ENCODE results near the gene RAB15. TPM values are rescaled to one million over a fixed set of nuclear protein-coding genes. Genes with fewer than 3 reads are reported as not detected.

RAB15 gene
- total and polyA plus RNA-seq, 9 of the 15 experiments (the other 6 are each of a cell fraction or from before 2014, with no cell fraction given) = 0.09 to 0.30 (median 0.16) TPM; not detected in 2

DNA sequence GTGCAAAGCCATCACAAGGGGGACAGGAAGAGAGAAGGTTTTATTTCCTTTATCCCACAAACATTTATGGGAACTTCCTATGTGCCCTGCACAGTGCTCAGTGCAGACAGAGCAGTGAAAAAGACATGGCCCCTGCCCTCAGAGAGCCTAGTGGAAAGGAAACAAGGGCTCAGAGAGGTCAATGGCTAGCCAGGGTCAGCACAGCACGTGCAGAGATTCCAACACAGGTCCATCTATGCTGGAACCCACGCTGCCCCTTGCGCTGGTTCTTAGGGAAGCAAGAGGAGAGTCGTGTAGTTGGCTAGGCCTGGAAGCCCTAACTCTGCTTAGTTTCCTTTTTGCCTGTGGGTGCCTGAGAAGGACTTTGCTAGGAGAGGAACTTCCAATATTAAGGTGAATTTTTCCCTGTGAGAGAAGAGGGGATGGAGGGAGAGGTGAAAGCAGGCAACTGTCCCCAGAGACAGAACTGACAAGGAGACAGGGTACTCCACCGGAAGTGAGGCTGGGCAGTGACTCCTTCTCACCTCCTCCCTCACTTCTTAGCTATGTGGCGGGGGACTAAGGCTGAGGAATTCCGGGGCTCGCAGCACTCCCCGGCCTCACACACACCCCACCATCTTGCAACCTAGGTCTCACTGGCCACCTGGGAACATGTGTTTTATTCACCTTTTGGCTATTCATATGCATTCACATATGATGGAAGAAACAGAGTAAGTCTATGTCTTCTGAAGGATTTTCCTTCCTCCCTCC, 17.5 kb downstream of the RAB15 start:
- Histone ChIP-seq H3K9ac (ENCODE audit: insufficient read depth in 1 of 2, low read depth in 2 of 2, low read length in 2 of 2) (no peak overlapping the region), H3K27me3 (ENCODE audit: control insufficient read depth in 2 of 2, insufficient read depth in 2 of 2, low read length in 2 of 2) (peaks cover 0 to 5% of the 10 kb centered on the region in 2 experiments; a peak in 1 of 5 replicates), H3K4me2 (ENCODE audit: insufficient read depth, low read length) (no peak overlapping the region), H4K20me1 (replicated peaks; ENCODE audit: control insufficient read depth, insufficient read depth, low read length) (no peaks in the 10 kb centered on the region), H3K79me2 (ENCODE audit: control insufficient read depth, insufficient read depth, low read length) (no peaks in the 10 kb centered on the region), H3K9me1 (ENCODE audit: control insufficient read depth, insufficient read depth, low read length) (no peaks in the 10 kb centered on the region), H3K4me1 (replicated peaks in 1 of 2; ENCODE audit: control insufficient read depth in 2 of 2, insufficient read depth in 2 of 2, low read length in 2 of 2) (peaks cover 0 to 3% of the 10 kb centered on the region in 2 experiments; a peak in 2 of 5 replicates), H3K27ac (ENCODE audit: extremely low read depth, low read depth, low read length) (no peak overlapping the region), H3K9me3 (replicated peaks; ENCODE audit: control insufficient read depth, insufficient read depth, low read depth, low read length) (no peaks in the 10 kb centered on the region), H3K36me3 (ENCODE audit: control insufficient read depth, insufficient read depth, low read length) (no peaks in the 10 kb centered on the region), H3K4me3 (no peak overlapping the region), H2AFZ (ENCODE audit: low read depth, low read length) (no peak overlapping the region)
- ChIA-PET POLR2A (no interaction called here), CTCF (ENCODE audit: low intra/inter-chr PET ratio) (no interaction called here)
- intact Hi-C loops (cut with micrococcal nuclease) = no loop called here
- no peak for DNase-seq (ENCODE audit: extremely low read depth in 1 of 4, low spot score in 3 of 4)
- no peak for TF ChIP-seq HIVEP1 (CRISPR knock-in tag; IDR thresholded peaks at IDR 0.05)
- no peak for TF ChIP-seq ZNF239 (CRISPR knock-in tag; IDR thresholded peaks at IDR 0.05)
- TF ChIP-seq, protein P1, sequence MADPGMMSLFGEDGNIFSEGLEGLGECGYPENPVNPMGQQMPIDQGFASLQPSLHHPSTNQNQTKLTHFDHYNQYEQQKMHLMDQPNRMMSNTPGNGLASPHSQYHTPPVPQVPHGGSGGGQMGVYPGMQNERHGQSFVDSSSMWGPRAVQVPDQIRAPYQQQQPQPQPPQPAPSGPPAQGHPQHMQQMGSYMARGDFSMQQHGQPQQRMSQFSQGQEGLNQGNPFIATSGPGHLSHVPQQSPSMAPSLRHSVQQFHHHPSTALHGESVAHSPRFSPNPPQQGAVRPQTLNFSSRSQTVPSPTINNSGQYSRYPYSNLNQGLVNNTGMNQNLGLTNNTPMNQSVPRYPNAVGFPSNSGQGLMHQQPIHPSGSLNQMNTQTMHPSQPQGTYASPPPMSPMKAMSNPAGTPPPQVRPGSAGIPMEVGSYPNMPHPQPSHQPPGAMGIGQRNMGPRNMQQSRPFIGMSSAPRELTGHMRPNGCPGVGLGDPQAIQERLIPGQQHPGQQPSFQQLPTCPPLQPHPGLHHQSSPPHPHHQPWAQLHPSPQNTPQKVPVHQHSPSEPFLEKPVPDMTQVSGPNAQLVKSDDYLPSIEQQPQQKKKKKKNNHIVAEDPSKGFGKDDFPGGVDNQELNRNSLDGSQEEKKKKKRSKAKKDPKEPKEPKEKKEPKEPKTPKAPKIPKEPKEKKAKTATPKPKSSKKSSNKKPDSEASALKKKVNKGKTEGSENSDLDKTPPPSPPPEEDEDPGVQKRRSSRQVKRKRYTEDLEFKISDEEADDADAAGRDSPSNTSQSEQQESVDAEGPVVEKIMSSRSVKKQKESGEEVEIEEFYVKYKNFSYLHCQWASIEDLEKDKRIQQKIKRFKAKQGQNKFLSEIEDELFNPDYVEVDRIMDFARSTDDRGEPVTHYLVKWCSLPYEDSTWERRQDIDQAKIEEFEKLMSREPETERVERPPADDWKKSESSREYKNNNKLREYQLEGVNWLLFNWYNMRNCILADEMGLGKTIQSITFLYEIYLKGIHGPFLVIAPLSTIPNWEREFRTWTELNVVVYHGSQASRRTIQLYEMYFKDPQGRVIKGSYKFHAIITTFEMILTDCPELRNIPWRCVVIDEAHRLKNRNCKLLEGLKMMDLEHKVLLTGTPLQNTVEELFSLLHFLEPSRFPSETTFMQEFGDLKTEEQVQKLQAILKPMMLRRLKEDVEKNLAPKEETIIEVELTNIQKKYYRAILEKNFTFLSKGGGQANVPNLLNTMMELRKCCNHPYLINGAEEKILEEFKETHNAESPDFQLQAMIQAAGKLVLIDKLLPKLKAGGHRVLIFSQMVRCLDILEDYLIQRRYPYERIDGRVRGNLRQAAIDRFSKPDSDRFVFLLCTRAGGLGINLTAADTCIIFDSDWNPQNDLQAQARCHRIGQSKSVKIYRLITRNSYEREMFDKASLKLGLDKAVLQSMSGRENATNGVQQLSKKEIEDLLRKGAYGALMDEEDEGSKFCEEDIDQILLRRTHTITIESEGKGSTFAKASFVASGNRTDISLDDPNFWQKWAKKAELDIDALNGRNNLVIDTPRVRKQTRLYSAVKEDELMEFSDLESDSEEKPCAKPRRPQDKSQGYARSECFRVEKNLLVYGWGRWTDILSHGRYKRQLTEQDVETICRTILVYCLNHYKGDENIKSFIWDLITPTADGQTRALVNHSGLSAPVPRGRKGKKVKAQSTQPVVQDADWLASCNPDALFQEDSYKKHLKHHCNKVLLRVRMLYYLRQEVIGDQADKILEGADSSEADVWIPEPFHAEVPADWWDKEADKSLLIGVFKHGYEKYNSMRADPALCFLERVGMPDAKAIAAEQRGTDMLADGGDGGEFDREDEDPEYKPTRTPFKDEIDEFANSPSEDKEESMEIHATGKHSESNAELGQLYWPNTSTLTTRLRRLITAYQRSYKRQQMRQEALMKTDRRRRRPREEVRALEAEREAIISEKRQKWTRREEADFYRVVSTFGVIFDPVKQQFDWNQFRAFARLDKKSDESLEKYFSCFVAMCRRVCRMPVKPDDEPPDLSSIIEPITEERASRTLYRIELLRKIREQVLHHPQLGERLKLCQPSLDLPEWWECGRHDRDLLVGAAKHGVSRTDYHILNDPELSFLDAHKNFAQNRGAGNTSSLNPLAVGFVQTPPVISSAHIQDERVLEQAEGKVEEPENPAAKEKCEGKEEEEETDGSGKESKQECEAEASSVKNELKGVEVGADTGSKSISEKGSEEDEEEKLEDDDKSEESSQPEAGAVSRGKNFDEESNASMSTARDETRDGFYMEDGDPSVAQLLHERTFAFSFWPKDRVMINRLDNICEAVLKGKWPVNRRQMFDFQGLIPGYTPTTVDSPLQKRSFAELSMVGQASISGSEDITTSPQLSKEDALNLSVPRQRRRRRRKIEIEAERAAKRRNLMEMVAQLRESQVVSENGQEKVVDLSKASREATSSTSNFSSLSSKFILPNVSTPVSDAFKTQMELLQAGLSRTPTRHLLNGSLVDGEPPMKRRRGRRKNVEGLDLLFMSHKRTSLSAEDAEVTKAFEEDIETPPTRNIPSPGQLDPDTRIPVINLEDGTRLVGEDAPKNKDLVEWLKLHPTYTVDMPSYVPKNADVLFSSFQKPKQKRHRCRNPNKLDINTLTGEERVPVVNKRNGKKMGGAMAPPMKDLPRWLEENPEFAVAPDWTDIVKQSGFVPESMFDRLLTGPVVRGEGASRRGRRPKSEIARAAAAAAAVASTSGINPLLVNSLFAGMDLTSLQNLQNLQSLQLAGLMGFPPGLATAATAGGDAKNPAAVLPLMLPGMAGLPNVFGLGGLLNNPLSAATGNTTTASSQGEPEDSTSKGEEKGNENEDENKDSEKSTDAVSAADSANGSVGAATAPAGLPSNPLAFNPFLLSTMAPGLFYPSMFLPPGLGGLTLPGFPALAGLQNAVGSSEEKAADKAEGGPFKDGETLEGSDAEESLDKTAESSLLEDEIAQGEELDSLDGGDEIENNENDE (IDR thresholded peaks at IDR 0.05; ENCODE audit: low read depth, low read length) = no peak
- TF ChIP-seq LCOR (CRISPR knock-in tag; IDR thresholded peaks at IDR 0.05) = no peak
- no peak for TF ChIP-seq TEAD2 (tag; IDR thresholded peaks at IDR 0.05)
- no peak for TF ChIP-seq BRD9 (IDR thresholded peaks at IDR 0.05; ENCODE audit: low read depth, partially characterized antibody)
- TF ChIP-seq ZNF3 (CRISPR knock-in tag; IDR thresholded peaks at IDR 0.05) = no peak
- no peak for TF ChIP-seq BCOR (IDR thresholded peaks at IDR 0.05)
- no peak for TF ChIP-seq ZBTB17 (CRISPR knock-in tag; IDR thresholded peaks at IDR 0.05)
- 38% methylated on average over 6 of the region's 9 CpGs for WGBS (ENCODE audit: insufficient coverage, low coverage, missing lambda C conversion rate)
- no peak for ATAC-seq
- in situ Hi-C loops (cut with MboI) = no loop called here
- BruUV-seq (replicated peaks) = no TSS peak
- no peak for FAIRE-seq
